CD4-positive, alpha-beta T cell treated with Interleukin-4 for 4 hours (primary cell): ENCODE measurements around the gene TTYH1.

ENCODE experiments used
- DNase-seq: peaks from one replicate; pipeline ENCODE4 v3.0.0-alpha.2; 2020

Gene TTYH1

GRCh38 chr19:54424660-54425381, 9.6 kb downstream of the TTYH1 start:
- no peak for DNase-seq

- no peak for DNase-seq
These were observed 10.1 kb downstream of the TTYH1 start for GRCh38 chr19:54425382-54425723.

GRCh38 chr19:54426291-54426931, 11.1 kb downstream of the TTYH1 start:
- no peak for DNase-seq

GRCh38 chr19:54427586-54427985, 12.3 kb downstream of the TTYH1 start:
- DNase-seq = no peak

- no peak for DNase-seq
These were observed 13.3 kb downstream of the TTYH1 start for GRCh38 chr19:54428323-54429175.

- no peak for DNase-seq
These were observed 13.9 kb downstream of the TTYH1 start for GRCh38 chr19:54429176-54429495.

- DNase-seq = no peak
These were observed 14.4 kb downstream of the TTYH1 start for GRCh38 chr19:54429545-54430227.

- peak; percentile 10 for DNase-seq
These were observed 15.3 kb downstream of the TTYH1 start for GRCh38 chr19:54430306-54431254.

GRCh38 chr19:54431255-54431838, 16.1 kb downstream of the TTYH1 start:
- DNase-seq = no peak

GRCh38 chr19:54432144-54432738, 17.0 kb downstream of the TTYH1 start:
- DNase-seq = no peak

- no peak for DNase-seq
These were observed 18.4 kb downstream of the TTYH1 start for GRCh38 chr19:54433697-54434096.

GRCh38 chr19:54434112-54434872, 19.0 kb downstream of the TTYH1 start:
- no peak for DNase-seq

GRCh38 chr19:54434873-54435214, 19.6 kb downstream of the TTYH1 start:
- DNase-seq = no peak

GRCh38 chr19:54435551-54436016, 20.3 kb downstream of the TTYH1 start:
- DNase-seq = no peak

GRCh38 chr19:54436031-54436523, 20.8 kb downstream of the TTYH1 start:
- DNase-seq = no peak

- DNase-seq = no peak
These were observed 21.5 kb downstream of the TTYH1 start for GRCh38 chr19:54436628-54437252.

- no peak for DNase-seq
These were observed 24.0 kb downstream of the TTYH1 start for GRCh38 chr19:54439174-54439851.

- DNase-seq = no peak
These were observed 25.4 kb downstream of the TTYH1 start for GRCh38 chr19:54440641-54441040.

GRCh38 chr19:54444737-54445136, 29.5 kb downstream of the TTYH1 start:
- no peak for DNase-seq
